Fibroblast of skin of back (primary cell): ENCODE data around the gene SUOX. TPM values are rescaled to one million over a fixed set of nuclear protein-coding genes. Genes with fewer than 3 reads are reported as not detected.
"Not testable (repeated sequence)": the region's sequence is repeated elsewhere in the genome, so short reads cannot be mapped to it uniquely, and the experiment has no call there.

Source experiments
- DNase-seq: peaks from one replicate; pipeline ENCODE4 v3.0.0-alpha.2; 2013
- polyA plus RNA-seq, 2 experiments: library from polyadenylated mRNA; unstranded; fragments of 120-200 nt; gene quantifications; one replicate each; pipeline ENCODE4 v1.2.1, GENCODE V29; 2013; ENCODE audit not compliant: insufficient read length in 2 of 2

The SUOX gene
- 10.1 TPM for polyA plus RNA-seq (2013, experiment 1 of 2; ENCODE audit: insufficient read length)
- 9.4 TPM for polyA plus RNA-seq (2013, experiment 2 of 2; ENCODE audit: insufficient read length)

DNA sequence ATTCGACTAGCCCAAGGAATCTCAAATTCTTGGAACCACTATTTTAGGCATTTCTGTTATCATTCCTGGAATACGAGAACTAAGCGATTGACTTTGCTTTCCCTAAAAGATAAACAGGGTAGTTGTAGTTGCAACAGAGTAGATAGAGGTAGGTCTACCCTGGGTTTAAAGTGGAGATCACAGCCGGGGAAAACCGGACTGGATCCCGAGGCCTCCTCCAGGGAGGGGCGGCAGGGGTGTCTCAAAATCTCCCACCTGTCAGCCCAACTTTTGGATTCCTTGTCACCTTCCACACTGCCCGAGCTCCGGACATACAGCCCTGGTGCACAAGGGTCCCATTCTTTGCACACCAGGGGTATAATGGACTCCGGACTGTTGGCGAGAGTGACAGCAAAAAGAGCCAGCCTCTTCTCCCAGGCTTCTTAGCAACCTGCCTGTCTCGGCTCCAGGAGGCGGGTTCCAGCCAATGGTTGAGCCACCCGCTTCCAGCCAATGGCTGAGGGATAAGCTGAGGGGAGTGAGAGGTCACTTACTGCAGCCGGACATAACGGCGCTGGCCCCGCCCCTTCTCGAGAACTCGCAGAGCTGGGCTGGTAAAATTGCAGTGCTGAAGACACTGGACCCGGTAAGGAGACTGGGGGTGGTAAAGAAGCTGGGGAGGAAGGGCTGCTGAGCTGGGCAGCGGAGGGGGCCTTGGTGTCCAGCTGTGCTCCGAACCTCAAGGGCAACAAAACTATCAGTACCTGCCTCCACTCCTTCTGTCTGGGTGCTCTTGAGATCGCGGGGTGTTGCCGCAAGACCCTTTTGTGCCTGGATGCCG lies at the start of gene SUOX:
TSS of gene SUOX (plus strand) at position 562 of the 820 bp plus-strand sequence. CDS start 4,946 bp downstream, outside the sequence.
- peak; percentile 97 for DNase-seq

DNA sequence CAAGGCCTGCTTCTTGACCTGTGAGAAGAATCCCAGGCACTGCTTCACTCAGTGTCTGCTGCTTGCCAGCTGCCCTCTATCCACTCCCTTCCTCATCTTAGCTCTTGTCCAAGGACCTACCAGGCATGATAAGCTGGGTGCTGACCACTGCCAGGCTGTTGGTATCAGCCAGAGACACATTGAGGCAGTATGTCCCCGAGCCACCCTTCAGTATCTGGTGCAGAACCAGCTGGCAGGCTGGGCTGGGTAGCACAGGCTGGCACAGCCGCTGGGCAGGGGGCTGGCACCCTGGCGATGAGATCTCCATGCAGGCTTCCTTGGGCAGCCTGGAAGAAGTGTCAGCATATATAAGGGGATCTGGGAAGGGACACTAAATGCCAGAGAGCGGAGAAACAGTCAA lies 41.7 kb upstream of the SUOX start:
- DNase-seq = no peak

DNA sequence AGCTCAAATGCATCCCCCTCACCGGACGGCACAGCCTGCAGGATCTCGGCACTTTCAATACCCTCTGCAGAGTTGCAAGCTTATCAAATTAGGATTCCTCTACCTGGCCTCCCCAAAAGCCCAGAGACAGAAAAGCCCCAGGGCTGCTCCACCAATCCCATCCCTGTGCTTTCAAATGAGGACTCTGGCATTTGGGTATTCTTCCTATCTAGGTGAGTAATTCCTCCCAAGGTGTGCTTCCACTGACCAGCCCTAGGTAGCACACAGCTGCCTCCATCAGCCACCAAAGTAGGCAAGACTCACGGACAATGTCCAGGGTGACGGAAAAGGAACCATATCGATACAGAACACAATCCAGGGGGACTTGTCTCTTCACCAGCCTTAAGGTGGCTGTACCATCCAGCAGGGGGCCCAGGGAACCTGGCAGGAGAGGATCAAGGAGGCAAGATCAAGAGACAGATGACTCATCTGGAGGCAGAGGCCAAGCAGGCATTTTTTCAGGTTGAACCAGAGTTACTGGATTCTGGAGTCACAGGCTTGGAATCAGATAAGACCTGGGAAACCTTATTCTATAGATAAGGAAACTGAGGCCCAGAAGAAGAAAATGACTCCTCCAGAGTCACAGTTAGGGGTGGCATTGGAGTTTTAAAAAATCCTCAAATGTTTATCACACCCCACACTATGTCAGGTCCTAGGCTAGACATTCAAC lies 41.1 kb upstream of the SUOX start:
- peak; percentile 52 for DNase-seq

DNA sequence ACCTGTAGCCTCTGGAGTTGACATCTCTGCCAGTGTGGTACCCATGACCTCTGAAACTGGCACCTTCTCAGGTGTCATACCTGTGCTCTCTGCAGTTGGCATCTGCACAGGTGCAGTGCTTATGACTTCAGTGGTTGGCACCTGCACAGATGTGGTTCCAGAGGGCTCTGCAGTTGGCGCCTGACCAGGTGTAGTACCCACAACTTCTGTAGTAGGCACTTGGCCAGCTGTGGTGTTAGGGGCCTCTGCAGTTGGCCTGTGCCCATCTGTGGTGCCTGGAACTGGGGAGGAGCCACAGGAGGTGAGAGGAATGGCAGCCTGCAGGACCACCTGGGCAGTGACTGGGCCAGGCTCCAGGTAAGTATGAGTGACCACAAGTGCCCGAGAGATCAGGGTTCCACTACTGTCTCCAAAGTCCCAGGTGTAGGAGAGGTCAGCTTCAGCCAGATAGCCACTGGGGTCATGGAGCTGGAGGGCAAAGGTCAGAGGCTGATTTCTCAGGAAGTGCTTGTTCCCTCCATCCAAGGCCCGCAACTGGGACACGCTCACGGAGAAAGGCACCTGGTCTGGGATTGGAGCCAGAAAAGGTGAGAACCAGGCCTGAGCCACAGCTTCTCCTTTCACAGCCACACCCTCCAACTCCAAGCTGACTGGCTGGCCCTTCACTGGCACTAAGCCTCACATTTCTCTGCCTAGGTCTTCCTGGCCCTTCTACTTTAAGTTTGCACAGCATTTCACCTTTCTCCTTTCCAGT lies 39.8 kb upstream of the SUOX start:
- no peak for DNase-seq

DNA sequence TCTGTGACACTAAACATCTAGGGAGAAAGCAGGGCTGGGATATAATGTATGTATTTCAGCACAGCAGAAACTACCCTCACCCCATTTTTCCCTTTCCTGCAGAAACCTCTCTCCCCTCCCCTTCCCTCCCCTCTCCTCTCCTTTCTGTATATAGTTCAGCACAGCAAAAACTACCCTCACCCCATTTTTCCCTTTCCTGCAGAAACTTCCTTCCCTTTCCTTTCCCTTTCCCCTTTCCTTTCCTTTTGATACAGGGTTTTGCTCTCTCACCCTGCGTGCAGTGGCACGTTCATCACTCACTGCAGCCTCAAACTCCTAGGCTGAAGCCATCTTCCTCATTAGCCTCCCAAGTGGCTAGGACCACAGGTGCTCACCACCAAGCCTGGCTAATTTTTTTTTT lies 33.3 kb upstream of the SUOX start:
- no peak for DNase-seq

DNA sequence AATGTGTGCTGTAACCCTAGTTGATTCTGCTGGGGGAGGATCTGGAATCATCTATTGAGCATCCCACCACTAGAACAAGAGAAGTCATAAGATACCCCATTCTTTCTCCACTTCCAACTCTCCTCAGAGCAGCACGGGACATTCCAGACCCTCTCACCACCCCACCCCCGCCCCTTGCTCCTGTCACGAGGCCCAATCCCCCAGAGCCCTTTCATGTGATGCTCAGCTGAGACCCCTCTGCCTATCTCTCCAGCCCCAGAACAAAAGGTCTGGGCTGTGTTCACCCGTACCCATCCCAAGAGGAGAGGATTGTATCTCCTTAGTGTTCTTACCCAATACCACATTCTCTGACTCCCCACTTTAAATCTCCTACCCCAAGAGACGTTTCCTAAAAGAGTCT lies 31.8 kb upstream of the SUOX start:
- DNase-seq = no peak

DNA sequence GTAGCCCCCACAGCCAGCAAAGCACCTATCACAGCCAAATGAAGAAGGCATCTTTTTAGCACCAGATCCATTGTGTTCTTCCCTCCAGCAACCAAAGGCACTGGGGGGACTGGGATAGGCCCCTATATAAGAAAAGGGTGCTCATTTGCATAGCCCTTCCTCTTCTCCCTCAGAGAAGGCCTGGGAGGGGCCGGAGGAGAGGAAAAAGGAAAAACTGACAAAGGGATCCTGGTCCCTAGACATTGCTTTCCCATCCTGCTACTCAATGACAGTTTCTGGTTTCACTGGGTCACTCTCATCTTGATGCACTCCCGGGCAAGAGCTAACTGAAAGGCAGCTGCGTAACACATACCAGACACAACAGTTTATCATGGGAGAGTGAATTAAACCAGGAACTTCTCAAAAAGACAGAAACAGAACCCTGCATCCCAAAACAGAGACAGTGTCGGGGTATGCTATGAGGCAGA lies 31.1 kb upstream of the SUOX start, which contains the start of gene PMEL:
TSS of gene PMEL (minus strand) at position 102 of the 467 bp plus-strand sequence. CDS start at position 71, 31 bp downstream.
- DNase-seq = peak; percentile 4

DNA sequence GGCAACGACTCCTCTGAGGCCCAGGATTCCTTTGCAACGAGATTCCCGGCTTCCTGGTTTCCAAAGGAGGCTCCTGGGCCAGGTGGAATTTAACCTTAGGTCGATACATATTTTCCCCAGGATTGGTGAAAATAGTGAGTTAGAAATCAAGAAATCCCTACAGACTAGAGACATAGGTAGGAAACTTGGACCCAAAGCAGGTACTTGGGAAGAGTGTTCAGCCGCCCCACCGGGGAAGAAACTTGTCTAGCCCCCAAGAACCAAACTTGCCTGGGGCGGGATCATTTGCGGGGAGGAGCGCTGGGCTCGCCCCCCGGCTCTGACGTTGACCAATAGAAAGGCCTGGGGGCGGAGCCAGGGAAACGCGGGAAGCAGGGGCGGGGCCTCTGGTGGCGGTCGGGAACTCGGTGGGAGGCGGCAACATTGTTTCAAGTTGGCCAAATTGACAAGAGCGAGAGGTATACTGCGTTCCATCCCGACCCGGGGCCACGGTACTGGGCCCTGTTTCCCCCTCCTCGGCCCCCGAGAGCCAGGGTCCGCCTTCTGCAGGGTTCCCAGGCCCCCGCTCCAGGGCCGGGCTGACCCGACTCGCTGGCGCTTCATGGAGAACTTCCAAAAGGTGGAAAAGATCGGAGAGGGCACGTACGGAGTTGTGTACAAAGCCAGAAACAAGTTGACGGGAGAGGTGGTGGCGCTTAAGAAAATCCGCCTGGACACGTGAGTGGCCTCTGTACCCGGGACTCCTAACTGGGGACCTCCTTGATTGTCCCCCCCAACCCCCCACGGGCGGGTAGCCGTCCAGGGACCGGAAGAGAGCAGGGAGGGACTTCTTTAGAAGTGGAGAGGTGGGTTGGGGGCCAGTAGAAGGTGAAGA lies 30.4 kb upstream of the SUOX start, which contains the start of gene CDK2:
TSS of gene CDK2 (plus strand) at position 423 of the 874 bp plus-strand sequence. CDS start at position 602, 179 bp downstream.
- DNase-seq = peak; percentile 81

DNA sequence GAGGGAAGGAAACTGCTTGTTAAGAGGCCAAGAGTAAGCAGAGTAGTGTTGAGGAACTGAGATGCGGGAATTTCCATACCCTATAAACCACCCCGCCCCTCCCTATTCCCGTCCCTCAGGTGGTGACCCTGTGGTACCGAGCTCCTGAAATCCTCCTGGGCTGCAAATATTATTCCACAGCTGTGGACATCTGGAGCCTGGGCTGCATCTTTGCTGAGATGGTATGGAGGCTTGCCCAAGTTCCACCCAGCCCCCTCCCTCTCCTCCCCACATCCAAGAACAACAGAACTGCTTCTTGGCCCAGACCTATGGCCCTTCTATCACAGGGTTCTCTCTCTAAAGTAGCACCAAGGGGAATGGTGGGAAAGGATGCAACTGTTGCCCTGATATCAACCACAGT lies 27.7 kb upstream of the SUOX start:
- DNase-seq = no peak

DNA sequence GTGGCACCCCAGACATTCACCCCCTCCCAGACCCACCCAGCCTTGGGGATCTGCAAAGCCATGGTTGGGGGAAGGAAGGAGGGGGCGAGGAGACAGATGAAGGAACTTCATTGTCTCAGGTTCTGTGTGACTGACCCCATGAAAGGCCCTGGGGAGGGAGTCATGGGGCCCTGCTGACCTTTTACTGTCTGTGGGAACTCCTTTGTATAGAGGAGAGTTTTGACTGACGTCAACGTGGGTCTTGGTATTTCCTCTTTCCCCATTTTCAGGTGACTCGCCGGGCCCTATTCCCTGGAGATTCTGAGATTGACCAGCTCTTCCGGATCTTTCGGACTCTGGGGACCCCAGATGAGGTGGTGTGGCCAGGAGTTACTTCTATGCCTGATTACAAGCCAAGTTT lies 26.3 kb upstream of the SUOX start:
- DNase-seq = peak; percentile 13

DNA sequence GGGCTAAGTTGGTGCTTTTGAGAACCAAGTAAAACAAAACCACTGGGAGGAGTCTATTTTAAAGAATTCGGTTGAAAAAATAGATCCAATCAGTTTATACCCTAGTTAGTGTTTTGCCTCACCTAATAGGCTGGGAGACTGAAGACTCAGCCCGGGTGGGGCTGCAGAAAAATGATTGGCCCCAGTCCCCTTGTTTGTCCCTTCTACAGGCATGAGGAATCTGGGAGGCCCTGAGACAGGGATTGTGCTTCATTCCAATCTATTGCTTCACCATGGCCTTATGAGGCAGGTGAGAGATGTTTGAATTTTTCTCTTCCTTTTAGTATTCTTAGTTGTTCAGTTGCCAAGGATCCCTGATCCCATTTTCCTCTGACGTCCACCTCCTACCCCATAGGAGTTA lies 25.0 kb upstream of the SUOX start:
- DNase-seq = peak; percentile 66

DNA sequence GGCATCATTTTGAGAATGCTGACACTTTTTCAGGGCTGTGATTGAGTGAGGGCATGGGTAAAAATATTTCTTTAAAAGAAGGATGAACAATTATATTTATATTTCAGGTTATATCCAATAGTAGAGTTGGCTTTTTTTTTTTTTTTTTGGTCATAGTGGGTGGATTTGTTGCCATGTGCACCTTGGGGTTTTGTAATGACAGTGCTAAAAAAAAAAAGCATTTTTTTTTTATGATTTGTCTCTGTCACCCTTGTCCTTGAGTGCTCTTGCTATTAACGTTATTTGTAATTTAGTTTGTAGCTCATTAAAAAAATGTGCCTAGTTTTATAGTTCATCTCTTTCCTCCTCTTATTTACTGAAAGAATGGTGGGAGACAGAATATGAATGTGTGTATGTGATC lies 24.6 kb upstream of the SUOX start:
- DNase-seq = no peak

DNA sequence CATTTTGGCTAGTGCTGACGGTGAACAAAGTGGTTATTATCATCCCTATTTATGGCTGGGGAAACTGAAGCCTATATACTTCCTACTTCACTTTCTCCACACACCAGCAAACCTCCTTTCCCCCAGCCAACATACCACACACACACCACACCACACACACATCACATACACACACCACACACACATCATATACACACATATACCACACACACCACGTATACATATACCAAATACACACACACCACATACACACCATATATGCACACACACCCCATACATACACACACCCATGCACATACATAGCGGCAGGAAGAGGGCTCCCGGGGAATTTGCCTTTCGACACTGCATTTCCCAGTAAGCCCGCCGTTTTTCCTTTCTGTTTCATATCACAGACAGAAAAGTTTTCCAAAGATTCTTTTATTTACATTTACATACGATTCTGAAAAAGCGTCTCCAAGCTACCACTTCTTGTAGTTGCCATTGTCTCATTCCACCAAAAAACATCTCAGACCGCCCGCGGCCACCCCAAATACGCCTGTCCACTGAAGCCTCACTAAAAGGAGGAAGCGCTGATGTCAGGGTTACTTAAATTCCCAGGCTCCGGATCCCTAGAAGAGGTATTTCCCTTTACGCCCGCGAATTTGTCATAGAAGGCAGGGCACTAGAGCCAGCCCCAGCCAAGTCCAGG lies 24.0 kb upstream of the SUOX start:
- DNase-seq = no peak

DNA sequence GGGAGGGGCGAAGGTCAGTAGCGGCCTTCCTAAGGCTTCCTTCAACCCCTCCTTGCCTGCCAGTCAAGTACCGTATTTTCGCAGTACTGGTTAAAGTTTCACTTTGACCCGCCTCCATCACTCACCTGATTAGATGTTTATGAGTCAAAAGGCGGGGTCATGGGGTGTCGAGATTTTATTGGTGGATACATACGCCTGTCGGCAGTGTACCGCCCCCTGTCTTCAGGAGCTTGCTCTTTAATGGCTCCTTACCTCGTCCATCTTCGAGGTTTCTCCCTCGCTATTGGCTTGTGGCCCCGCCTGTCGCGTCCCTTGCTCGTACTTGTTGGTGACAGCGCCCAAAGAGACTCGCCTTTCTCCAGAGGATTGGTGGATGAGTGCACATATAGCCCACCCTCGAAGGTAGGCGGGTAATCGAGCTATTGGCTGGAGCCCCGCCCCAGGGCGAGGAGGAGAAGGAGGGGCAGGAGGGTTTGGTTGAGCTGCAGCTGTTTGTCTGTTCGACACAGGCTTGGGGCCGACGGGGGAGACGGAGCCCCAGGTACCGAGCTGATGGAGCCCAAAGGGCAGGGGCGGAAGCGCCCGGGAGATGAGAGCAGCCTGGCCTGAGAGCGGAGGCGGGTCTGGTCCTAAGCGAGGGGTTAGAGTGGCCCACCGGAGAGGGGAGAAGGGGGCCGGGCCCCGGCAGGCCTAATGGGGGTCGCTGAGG lies 23.3 kb upstream of the SUOX start, which contains the start of gene RAB5B:
TSS of gene RAB5B (plus strand) at position 480 of the 709 bp plus-strand sequence. CDS start 12,883 bp downstream, outside the sequence.
- peak; percentile 100 for DNase-seq

DNA sequence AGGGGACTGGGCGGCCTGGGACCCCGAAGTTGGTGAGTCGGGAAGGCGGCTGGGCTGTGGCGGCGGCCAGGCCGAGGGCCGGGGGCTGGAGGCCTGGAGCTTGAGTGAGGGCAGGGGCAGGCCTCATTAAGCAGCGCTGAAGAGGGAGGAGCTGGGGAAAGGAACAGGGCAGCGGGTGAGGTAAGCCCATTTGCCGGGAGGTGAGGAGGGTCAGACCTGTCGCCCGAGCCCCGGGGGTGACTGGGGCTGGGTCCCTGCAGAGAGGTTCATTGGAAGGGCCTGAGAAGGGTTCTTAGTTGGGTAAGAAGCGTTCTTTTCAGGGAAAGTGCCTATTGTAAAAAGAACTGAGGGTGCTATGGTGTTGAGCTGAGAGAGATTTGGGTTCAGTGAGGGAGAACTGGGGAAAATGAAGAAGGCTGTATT lies 22.8 kb upstream of the SUOX start:
- DNase-seq = peak; percentile 39

DNA sequence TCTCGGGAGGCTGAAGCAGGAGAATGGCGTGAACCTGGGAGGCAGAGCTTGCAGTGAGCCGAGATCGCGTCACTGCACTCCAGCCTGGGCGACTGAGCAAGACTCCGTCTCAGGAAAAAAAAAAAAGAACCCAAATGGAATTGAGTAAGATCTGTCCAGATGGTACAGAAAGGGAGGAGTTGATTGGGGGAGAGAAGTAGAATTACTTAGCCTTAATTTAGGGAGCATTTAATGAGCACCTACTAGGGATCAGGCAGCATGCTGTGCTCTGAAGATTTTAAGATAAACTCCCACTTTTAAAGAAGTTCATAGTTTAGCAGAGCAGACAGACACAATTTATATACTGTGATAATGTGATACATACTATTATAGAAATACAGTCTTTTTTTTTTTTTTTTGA lies 18.7 kb upstream of the SUOX start:
- no peak for DNase-seq

DNA sequence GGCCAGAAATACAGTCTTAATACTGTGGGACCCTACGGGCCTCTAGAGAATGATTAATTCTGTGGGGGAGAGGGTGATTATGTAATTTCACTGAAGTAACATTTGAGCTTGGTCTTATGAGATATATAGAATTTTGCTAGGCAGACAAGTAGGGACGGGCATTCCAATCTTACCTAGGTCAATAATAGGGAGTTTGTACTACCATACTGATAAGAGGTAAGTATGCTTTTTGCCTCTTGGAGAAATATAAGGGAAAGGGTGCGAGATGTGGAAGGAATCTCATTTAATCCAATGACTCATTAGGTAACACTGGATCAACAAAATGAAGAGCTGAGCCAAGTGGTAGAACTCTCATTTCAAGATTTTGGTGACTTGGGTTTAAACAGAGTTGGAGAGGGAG lies 18.0 kb upstream of the SUOX start:
- no peak for DNase-seq

DNA sequence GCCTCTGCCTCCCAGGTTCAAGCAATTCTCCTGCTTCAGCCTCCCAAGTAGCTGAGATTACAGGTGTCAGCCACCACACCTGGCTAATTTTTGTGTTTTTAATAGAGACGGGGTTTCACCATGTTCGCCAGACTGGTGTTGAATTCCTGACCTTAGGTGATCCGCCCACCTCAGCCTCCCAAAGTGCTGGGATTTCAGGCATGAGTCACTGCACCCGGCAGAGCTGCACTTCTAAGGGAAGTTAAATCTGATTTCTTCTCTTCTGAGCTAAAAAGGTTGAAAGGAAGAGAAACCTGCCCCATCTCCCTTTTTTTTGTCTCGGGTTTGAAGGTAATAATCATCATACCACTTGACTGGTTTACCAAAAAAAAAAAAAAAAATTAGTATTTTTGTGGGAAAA lies 15.2 kb upstream of the SUOX start:
- not testable (repeated sequence) for DNase-seq

DNA sequence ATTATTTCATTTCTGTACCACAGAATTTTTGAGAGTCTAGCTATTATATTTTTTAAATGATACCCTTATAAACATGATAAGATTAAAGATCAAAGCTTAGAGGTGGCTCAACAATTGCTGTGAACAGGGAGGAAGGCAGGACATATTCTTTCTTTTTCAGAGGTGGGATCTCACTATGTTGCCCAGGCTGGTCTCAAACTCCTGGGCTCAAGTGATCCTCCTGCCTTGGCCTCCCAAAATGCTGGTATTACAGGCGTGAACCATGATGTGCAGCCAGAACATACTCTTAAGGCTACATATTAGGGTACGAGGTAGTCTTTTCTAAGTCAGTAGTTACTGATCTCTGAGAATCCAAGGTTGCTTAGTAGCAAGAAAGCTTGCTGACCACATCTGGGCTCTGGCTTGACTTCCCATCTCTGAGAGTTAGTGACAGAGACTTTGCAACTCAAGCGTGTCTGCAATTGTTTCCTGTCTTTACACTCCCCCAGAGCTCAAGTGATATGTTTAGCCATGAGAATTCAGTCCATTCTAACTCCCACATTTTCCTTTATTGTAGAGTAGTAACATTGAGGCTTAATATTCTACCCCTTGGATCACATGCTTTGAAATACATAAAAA lies 14.6 kb upstream of the SUOX start:
- DNase-seq = no peak
